PFSK-1 (cell line): ENCODE results near the gene MAML1.

Experiments used
- POLR2AphosphoS5 ChIP-seq: IDR thresholded peaks from 2 replicates; pipeline ENCODE4 v1.6.1; 2012; ENCODE audit warnings: low read depth, mild to moderate bottlenecking, control low read depth, low read length, moderate library complexity
- SIN3A ChIP-seq: IDR thresholded peaks from 2 replicates; pipeline ENCODE4 v1.6.1; 2012; ENCODE audit warnings: mild to moderate bottlenecking, low read length, moderate library complexity, borderline replicate concordance; ENCODE audit not compliant: insufficient read depth
- TAF1 ChIP-seq: IDR thresholded peaks from 2 replicates; pipeline ENCODE4 v1.6.1; 2012; ENCODE audit warnings: low read length, control low read depth, borderline replicate concordance; ENCODE audit not compliant: insufficient read depth
- TF ChIP-seq, protein P1 (sequence below), 2 experiments: IDR thresholded peaks; 2 replicates each; pipeline versions ENCODE4 v1.6.1 to v1.8.0; 2011 to 2012; ENCODE audit warnings: low read depth in 2 of 2, low read length in 2 of 2, control low read depth in 1 of 2, inconsistent platforms in 1 of 2, mild to moderate bottlenecking in 1 of 2, moderate library complexity in 1 of 2; ENCODE audit not compliant: insufficient read depth in 1 of 2

DNA sequence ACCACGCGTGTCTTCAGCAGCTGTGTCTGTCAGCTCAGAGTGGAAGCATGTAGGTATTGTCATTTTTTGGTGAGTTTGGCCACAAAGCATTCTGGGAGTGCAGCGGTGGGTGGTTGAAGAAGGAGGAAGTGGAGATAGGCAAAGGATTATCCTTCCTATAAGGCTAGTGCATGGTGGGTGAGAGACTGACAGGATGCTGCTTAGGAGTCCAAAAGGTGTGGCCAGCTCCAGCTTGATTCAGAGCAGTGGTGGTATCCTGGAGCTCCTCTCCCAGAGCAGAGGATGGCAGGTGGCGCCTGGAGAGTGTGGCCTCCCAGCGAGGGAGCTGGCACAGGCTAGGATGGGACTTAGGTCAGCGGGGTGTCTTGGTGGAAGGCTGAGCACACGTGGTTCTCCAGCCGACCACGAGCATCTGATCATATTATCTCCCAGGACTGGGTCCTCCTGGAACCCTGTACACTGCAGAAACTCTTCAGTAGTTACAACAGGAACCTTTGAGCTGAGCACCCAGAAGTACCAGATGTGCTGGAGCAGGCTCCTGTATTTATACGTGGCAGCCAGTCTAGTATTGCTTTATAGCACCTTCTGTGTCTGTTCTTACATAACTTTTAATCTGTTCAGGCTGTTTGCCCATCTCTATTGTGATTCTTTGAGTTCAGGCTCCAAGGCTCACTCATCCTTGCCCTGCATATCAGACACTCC, 29.6 kb downstream of the MAML1 start:
- TF ChIP-seq, protein P1, sequence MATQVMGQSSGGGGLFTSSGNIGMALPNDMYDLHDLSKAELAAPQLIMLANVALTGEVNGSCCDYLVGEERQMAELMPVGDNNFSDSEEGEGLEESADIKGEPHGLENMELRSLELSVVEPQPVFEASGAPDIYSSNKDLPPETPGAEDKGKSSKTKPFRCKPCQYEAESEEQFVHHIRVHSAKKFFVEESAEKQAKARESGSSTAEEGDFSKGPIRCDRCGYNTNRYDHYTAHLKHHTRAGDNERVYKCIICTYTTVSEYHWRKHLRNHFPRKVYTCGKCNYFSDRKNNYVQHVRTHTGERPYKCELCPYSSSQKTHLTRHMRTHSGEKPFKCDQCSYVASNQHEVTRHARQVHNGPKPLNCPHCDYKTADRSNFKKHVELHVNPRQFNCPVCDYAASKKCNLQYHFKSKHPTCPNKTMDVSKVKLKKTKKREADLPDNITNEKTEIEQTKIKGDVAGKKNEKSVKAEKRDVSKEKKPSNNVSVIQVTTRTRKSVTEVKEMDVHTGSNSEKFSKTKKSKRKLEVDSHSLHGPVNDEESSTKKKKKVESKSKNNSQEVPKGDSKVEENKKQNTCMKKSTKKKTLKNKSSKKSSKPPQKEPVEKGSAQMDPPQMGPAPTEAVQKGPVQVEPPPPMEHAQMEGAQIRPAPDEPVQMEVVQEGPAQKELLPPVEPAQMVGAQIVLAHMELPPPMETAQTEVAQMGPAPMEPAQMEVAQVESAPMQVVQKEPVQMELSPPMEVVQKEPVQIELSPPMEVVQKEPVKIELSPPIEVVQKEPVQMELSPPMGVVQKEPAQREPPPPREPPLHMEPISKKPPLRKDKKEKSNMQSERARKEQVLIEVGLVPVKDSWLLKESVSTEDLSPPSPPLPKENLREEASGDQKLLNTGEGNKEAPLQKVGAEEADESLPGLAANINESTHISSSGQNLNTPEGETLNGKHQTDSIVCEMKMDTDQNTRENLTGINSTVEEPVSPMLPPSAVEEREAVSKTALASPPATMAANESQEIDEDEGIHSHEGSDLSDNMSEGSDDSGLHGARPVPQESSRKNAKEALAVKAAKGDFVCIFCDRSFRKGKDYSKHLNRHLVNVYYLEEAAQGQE (IDR thresholded peaks at IDR 0.05; ENCODE audit: insufficient read depth in 1 of 2, low read depth in 2 of 2, low read length in 2 of 2) = no peak
- TF ChIP-seq POLR2AphosphoS5 (no peak), SIN3A (no peak), TAF1 (no peak)
